Measurements from ENCODE around the gene SUMO1.

SUMO1 gene

GRCh38 chr2:202157211-202157990 is 81.0 kb downstream of the SUMO1 start:
- DNase-seq (ENCODE audit: extremely low read depth in 1 of 2, low read depth in 1 of 2) = no peak

Measured in stimulated activated CD8-positive, alpha-beta memory T cell treated with anti-CD3 and anti-CD28 coated beads, Interleukin-7, amount 100 ng/mL, for 48 hours (primary cell).